Peyer's patch (tissue), 4 donors: ENCODE measurements around the gene DPY19L3.
"Not testable (repeated sequence)": the region's sequence is repeated elsewhere in the genome, so short reads cannot be mapped to it uniquely, and the experiment has no call there.

ENCODE experiments used
- CTCF ChIP-seq, 6 experiments: fragments of 450-650 bp in 4 of 6; fragments of 200-600 bp in 2 of 6; sonication (generic) in 1 of 6; IDR thresholded peaks; one replicate each; pipeline ENCODE4 v1.5.1; 2017 to 2019; ENCODE audit warnings: antibody characterized with exemption in 6 of 6, mild to moderate bottlenecking in 3 of 6, moderate library complexity in 1 of 6
- POLR2A ChIP-seq, 2 donors: fragments of 450-650 bp; IDR thresholded peaks; one replicate each; pipeline ENCODE4 v1.5.1; 2017; ENCODE audit warnings: antibody characterized with exemption in 2 of 2, mild to moderate bottlenecking in 2 of 2, moderate library complexity in 2 of 2

GRCh38 chr19:32447534-32447933 is 42.0 kb downstream of the DPY19L3 start:
- not testable (repeated sequence) for TF ChIP-seq CTCF, POLR2A (IDR thresholded peaks at IDR 0.05)
